NCI-H82 (cell line): ENCODE data around the gene YIPF4.
"Not testable (repeated sequence)": the region's sequence is repeated elsewhere in the genome, so short reads cannot be mapped to it uniquely, and the experiment has no call there.

Experiments
- DNase-seq: peaks from one replicate; lab custom pipeline; 2025; lab: John Stamatoyannopoulos, UW

Gene YIPF4

DNA sequence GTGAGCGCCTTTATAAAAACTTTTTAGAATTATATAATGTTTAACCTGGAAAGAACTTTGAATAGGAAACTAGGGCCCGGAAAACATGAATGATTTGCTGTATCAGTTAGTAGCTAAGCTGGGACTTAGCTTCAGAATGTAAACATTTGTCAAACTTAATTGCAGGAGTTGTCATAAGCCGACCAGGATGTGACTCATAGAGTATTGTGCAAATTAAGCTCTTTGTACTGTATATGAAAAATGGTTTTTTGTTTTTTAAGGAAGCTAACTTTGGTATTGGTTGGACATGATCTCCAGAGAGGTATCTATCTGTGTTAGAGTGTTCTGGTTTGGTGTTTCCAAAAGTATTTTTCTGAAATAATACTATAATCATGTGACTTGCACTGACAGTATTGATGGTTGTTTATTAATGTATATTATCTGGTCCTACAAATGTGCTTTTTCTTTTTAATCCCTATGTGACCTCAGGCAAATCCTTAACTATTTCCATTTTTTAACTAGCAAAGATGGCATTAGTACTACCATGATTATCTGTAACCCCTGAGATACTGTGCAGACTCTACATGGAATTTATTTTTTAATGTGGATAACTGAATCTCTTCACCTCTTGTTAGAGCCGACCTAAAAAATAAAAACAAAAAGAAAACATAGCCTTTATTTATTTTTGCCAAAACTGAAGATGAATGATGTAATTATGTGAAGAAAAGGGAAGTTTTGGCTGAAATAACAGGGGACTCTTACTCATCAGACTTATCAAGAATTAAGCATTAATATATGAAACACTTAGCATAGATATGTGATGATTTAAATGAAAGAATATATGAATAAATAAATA lies 11.7 kb downstream of the YIPF4 start:
- DNase-seq: no peak

DNA sequence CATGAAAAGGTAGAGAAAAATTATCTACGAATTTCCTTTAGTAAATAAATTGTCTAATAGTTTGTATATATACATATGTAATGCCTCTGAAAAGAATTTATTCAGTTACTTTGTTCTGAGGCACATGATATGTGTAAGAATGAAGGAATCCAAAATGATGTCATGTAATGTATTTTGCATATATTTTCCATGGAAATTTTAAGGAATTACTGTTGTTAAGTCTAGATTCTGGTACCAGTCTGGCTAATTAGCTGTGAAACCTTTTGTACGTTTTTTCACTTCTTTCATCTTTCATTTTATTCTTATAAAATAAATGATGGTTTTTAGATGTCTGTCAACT lies 12.3 kb downstream of the YIPF4 start:
- no peak for DNase-seq

- no peak for DNase-seq
Measured at GRCh38 chr2:32291746-32292145, 14.0 kb downstream of the YIPF4 start.

- not testable (repeated sequence) for DNase-seq
Measured at GRCh38 chr2:32293493-32293892, 15.8 kb downstream of the YIPF4 start.

- DNase-seq: not testable (repeated sequence)
Measured at GRCh38 chr2:32293966-32294562, 16.4 kb downstream of the YIPF4 start.

- DNase-seq: no peak
Measured at GRCh38 chr2:32310577-32310976, 32.9 kb downstream of the YIPF4 start.

- no peak for DNase-seq
Measured at GRCh38 chr2:32314886-32315285, 37.2 kb downstream of the YIPF4 start.

DNA sequence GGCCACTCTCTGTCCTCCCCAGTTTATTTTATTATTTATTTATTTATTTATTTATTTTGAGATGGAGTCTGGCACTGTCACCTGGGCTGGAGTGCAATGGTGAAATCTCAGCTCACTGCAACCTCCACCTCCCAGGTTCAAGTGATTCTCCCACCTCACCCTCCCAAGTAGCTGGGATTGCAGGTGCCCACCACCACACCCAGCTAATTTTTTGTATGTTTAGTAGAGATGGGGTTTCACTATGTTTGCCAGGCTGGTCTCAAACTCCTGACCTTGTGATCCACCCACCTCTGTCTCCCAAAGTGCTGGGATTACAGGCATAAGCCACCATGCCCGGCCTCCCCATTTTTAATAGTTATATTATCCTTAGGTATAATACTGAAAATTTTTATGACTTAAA lies 51.0 kb downstream of the YIPF4 start:
- DNase-seq: not testable (repeated sequence)

- not testable (repeated sequence) for DNase-seq
Measured at GRCh38 chr2:32329180-32329980, 51.7 kb downstream of the YIPF4 start.

- no peak for DNase-seq
Measured at GRCh38 chr2:32330136-32330535, 52.4 kb downstream of the YIPF4 start.

GRCh38 chr2:32342801-32343200 lies 65.1 kb downstream of the YIPF4 start:
- DNase-seq: no peak

DNA sequence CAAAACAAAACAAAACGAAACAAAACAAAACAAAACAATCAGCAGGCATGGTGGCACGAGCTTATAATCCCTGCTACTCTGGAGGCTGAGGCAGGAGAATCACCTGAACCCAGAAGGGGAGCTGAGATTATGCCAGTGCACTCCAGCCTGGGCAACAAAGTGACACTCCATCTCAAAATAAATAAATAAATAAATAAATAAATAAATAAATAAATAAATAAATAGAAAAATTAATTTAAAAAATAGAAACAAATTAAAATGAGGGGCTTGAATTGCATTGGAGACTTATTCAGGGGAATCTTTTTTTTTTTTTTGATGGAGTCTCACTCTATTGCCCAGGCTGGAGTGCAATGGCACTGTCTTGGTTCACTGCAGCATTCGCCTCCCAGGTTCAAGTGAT lies 73.1 kb downstream of the YIPF4 start:
- DNase-seq: not testable (repeated sequence)

DNA sequence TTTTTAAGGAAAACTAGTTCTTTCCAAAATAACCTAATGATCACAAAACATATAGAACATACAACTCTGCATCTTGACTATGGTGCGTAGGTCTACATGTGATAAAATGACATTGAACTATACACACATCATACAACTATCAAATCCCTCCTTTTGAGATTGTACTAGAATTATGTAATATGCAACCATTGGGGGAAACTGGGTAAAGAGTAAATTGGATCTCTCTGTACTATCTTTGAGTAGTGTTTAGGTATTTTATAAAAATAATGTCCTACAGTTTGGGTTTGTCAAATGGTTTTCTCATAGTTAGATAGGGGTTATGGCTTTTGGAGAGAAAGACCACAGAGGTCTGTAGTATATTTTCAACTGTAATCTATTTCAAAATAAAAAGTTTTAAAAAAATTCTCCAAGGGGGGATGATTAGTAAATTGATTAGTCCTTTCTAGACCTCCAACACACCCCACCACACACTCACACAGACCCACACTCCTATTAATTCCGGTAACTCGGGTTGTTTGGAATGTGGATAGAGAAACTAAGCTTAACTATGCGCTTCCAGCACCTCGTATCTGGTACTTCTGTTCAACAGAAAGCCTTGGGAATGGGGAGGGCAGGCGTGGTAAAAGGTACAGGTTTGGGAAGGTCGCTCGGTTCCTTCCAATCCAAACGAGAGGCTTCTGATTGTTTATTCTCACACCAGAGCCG lies 78.4 kb downstream of the YIPF4 start:
- peak; percentile 79 for DNase-seq

GRCh38 chr2:32356681-32357317 lies 79.1 kb downstream of the YIPF4 start, which contains the start of gene BIRC6:
Gene BIRC6 (plus strand): TSS chr2:32357023. CDS start chr2:32357162, 139 bp downstream.
- DNase-seq: peak; percentile 98

- DNase-seq: peak; percentile 51
Measured at GRCh38 chr2:32357318-32358110, 79.8 kb downstream of the YIPF4 start.

- DNase-seq: no peak
Measured at GRCh38 chr2:32358111-32358482, 80.4 kb downstream of the YIPF4 start.

DNA sequence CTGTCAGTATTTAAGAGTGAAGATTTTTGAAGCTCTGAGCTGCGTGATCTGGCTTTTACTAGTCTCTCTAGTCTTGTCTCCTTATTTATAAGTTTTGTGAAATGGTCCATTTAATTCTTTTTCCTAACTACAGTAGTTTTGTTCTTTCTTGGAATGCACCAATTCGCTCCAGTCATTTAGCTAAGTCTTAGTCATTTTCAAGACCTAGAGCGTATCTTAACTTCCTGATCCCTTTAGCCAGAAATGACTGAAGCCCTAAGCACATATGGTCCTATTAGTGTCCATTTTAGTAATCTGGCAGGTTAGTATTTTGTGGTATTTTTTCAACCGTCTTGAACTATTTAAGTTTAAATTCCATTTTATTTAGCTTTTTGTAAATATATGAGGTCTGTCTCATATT lies 82.7 kb downstream of the YIPF4 start:
- peak; percentile 54 for DNase-seq

GRCh38 chr2:32362997-32363396 lies 85.3 kb downstream of the YIPF4 start:
- not testable (repeated sequence) for DNase-seq

DNA sequence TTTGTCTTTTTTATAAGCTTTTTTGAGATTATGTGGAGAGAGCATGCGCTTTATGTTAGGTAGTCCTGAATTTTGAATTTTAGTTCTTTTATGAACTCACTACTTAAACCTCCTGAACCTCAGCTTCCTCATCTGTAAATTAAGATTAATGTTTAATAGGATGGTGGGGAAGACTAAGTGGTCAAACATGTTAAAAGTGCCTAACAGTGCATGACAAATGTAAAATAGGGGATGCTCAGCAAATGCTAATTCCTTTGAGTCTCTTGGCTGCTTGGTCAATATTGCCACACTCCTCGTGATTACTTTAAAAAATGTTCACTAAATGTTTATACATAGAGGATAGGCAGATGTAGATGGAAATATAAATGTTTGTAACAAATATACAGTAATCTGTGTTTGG lies 85.9 kb downstream of the YIPF4 start:
- DNase-seq: no peak

GRCh38 chr2:32364290-32364689 lies 86.6 kb downstream of the YIPF4 start:
- DNase-seq: not testable (repeated sequence)

DNA sequence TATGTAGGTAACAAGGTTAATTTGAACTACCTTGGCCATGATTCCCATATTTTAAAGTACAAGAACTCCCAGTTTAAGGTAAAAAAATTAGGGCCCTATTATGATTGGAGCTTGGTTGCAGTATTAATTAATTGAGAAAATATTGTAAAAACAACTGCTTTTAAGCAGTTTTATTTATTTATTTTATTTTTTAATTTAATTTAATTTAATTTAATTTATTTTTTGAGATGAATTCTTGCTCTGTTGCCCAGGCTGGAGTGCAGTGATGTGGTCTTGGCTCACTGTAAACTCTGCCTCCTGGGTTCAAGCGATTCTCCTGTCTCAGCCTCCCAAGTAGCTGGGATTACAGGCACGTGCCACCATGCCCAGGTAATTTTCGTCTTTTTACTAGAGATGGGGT lies 88.0 kb downstream of the YIPF4 start:
- not testable (repeated sequence) for DNase-seq
